ENCODE data around the gene LAMA3.

The LAMA3 gene

GRCh38 chr18:23824240-23824639 lies 135.0 kb downstream of the LAMA3 start:
- no peak for DNase-seq (ENCODE audit: low spot score)

- DNase-seq (ENCODE audit: low spot score), result no peak
Observed at GRCh38 chr18:23824669-23825068, 135.4 kb downstream of the LAMA3 start.

GRCh38 chr18:23825496-23825895 lies 136.2 kb downstream of the LAMA3 start:
- no peak for DNase-seq (ENCODE audit: low spot score)

- peak; percentile 46 for DNase-seq (ENCODE audit: low spot score)
Observed at GRCh38 chr18:23825978-23826405, 136.7 kb downstream of the LAMA3 start.

GRCh38 chr18:23826850-23827620 lies 137.8 kb downstream of the LAMA3 start:
- no peak for DNase-seq (ENCODE audit: low spot score)

GRCh38 chr18:23827681-23828080 lies 138.4 kb downstream of the LAMA3 start:
- no peak for DNase-seq (ENCODE audit: low spot score)

- DNase-seq (ENCODE audit: low spot score), result no peak
Observed at GRCh38 chr18:23828426-23828825, 139.2 kb downstream of the LAMA3 start.

- DNase-seq (ENCODE audit: low spot score), result no peak
Observed at GRCh38 chr18:23832911-23833310, 143.7 kb downstream of the LAMA3 start.

GRCh38 chr18:23833714-23834113 lies 144.5 kb downstream of the LAMA3 start:
- no peak for DNase-seq (ENCODE audit: low spot score)

- DNase-seq (ENCODE audit: low spot score), result no peak
Observed at GRCh38 chr18:23835091-23835490, 145.8 kb downstream of the LAMA3 start.

- no peak for DNase-seq (ENCODE audit: low spot score)
Observed at GRCh38 chr18:23835506-23835905, 146.3 kb downstream of the LAMA3 start.

GRCh38 chr18:23837591-23837990 lies 148.3 kb downstream of the LAMA3 start:
- DNase-seq (ENCODE audit: low spot score), result peak; percentile 50

- DNase-seq (ENCODE audit: low spot score), result no peak
Observed at GRCh38 chr18:23838233-23838632, 149.0 kb downstream of the LAMA3 start.

- peak; percentile 68 for DNase-seq (ENCODE audit: low spot score)
Observed at GRCh38 chr18:23838801-23839366, 149.6 kb downstream of the LAMA3 start.

GRCh38 chr18:23842305-23842704 lies 153.1 kb downstream of the LAMA3 start:
- DNase-seq (ENCODE audit: low spot score), result no peak

- peak; percentile 52 for DNase-seq (ENCODE audit: low spot score)
Observed at GRCh38 chr18:23844991-23845680, 155.9 kb downstream of the LAMA3 start.

GRCh38 chr18:23845988-23846630 lies 156.9 kb downstream of the LAMA3 start:
- no peak for DNase-seq (ENCODE audit: low spot score)

GRCh38 chr18:23847321-23847986 lies 158.2 kb downstream of the LAMA3 start:
- no peak for DNase-seq (ENCODE audit: low spot score)

- no peak for DNase-seq (ENCODE audit: low spot score)
Observed at GRCh38 chr18:23849141-23849540, 159.9 kb downstream of the LAMA3 start.

GRCh38 chr18:23850215-23850614 lies 161.0 kb downstream of the LAMA3 start:
- no peak for DNase-seq (ENCODE audit: low spot score)

- DNase-seq (ENCODE audit: low spot score), result no peak
Observed at GRCh38 chr18:23851470-23852002, 162.3 kb downstream of the LAMA3 start.
